Left ventricle myocardium superior (tissue), 1 donor: Measurements from ENCODE around the gene CD53. TPM values are rescaled to one million over a fixed set of nuclear protein-coding genes. Genes with fewer than 3 reads are reported as not detected.
"Not testable (repeated sequence)": the region's sequence is repeated elsewhere in the genome, so short reads cannot be mapped to it uniquely, and the experiment has no call there.

Source experiments
- ATAC-seq: fragments of 200-7000 bp; cut with Tn5 transposase; one replicate; pipeline ENCODE4 v1.9.1; 2020; ENCODE audit warnings: mild to moderate bottlenecking, moderate library complexity
- DNase-seq: peaks from one replicate; pipeline ENCODE4 v3.0.0-alpha.2; 2020
- intact Hi-C: fragments of 100-400 bp; cut with micrococcal nuclease; formaldehyde crosslinking; loops from one replicate; pipeline ENCODE4 v1.11.0; 2022
- long read RNA-seq: library from polyadenylated mRNA; unstranded; transcript quantifications from one replicate; pipeline ENCODE4 v2.0.0, GENCODE V29; 2021
- total RNA-seq: library from RNA; stranded (reverse); fragmentation: NEBNext Ultra II Directional; extraction: Animal tissue kit (Norgen Biotek cat#: 25700); gene quantifications from one replicate; pipeline ENCODE4 v1.2.1, GENCODE V29; 2021
- donor health status: DM: no; HTN: yes; CAD: no; lungs with severe emphysema.

Gene CD53
- 13.2 TPM for total RNA-seq
- long read RNA-seq, partial matches to known transcripts, result 2 of 4 reads
- long read RNA-seq, other reads (novel, unspliced or antisense), result 0 of 4 reads

- ATAC-seq (peak; percentile 69), DNase-seq (no peak)
- intact Hi-C loops, result no loop called here
Measured at GRCh38 chr1:110872745-110873720, at the start of gene CD53. TSS of gene CD53 (plus strand) at chr1:110873148. CDS start at chr1:110891409, 18,261 bp downstream.

GRCh38 chr1:110824192-110824591 is 48.8 kb upstream of the CD53 start:
- DNase-seq (no peak), ATAC-seq (no peak)
- intact Hi-C loops, result no loop called here

- ATAC-seq (no peak), DNase-seq (no peak)
- intact Hi-C loops, result no loop called here
Measured at GRCh38 chr1:110829955-110830553, 42.9 kb upstream of the CD53 start.

- ATAC-seq, intact Hi-C loops, DNase-seq: not testable (repeated sequence)
Measured at GRCh38 chr1:110833779-110834178, 39.2 kb upstream of the CD53 start.

- ATAC-seq (no peak), DNase-seq (no peak)
- intact Hi-C loops, result no loop called here
Measured at GRCh38 chr1:110846861-110847260, 26.1 kb upstream of the CD53 start.

- ATAC-seq (no peak), DNase-seq (no peak)
- intact Hi-C loops, result no loop called here
Measured at GRCh38 chr1:110850145-110850544, 22.8 kb upstream of the CD53 start.

- intact Hi-C loops, result no loop called here
- no peak for ATAC-seq
- DNase-seq, result no peak
Measured at GRCh38 chr1:110850627-110851026, 22.3 kb upstream of the CD53 start.

GRCh38 chr1:110853135-110853534 is 19.8 kb upstream of the CD53 start:
- DNase-seq, result no peak
- no peak for ATAC-seq
- intact Hi-C loops, result no loop called here

GRCh38 chr1:110856410-110856809 is 16.5 kb upstream of the CD53 start:
- ATAC-seq (no peak), DNase-seq (no peak)
- intact Hi-C loops, result no loop called here

GRCh38 chr1:110857964-110858948 is 14.7 kb upstream of the CD53 start:
- no peak for DNase-seq
- ATAC-seq, result no peak
- intact Hi-C loops, result no loop called here

- DNase-seq, result no peak
- ATAC-seq, result no peak
- intact Hi-C loops, result no loop called here
Measured at GRCh38 chr1:110859062-110859461, 13.9 kb upstream of the CD53 start.

GRCh38 chr1:110860174-110860573 is 12.8 kb upstream of the CD53 start:
- DNase-seq, result no peak
- ATAC-seq, result no peak
- intact Hi-C loops, result no loop called here

- DNase-seq, intact Hi-C loops: not testable (repeated sequence)
Measured at GRCh38 chr1:110860620-110861019, 12.3 kb upstream of the CD53 start.

GRCh38 chr1:110861942-110862341 is 11.0 kb upstream of the CD53 start:
- intact Hi-C loops, DNase-seq, ATAC-seq: not testable (repeated sequence)

More at GRCh38 chr1:110860620-110861019, 12.3 kb upstream of the CD53 start:
- ATAC-seq, result not testable (repeated sequence)

GRCh38 chr1:110864287-110864686 is 8.7 kb upstream of the CD53 start:
- intact Hi-C loops, result no loop called here
- ATAC-seq, result no peak
- DNase-seq, result no peak

GRCh38 chr1:110870721-110871388 is 2.1 kb upstream of the CD53 start:
- ATAC-seq (no peak), DNase-seq (no peak)
- intact Hi-C loops, result no loop called here

GRCh38 chr1:110872366-110872744 is 593 bp upstream of the CD53 start:
- ATAC-seq (no peak), DNase-seq (no peak)
- intact Hi-C loops, result no loop called here

- intact Hi-C loops, result no loop called here
- no peak for ATAC-seq
Measured at GRCh38 chr1:110873856-110874255, 908 bp downstream of the CD53 start.

More at GRCh38 chr1:110873856-110874255, 908 bp downstream of the CD53 start:
- DNase-seq, result no peak
